ENCODE measurements around the gene APOM. TPM values are rescaled to one million over a fixed set of nuclear protein-coding genes. Genes with fewer than 3 reads are reported as not detected.

APOM gene
- total RNA-seq, 2 experiments from 2014 or later, result 1.5 to 2.1 TPM

- Histone ChIP-seq H4K20me1 (ENCODE audit: insufficient read depth, low read length) (0 out of 2 replicates have a peak, but pooled peaks cover 3% of the 10 kb centered on the region), H3K4me3 (ENCODE audit: low read depth, low read length, poor library complexity, severe bottlenecking) (peak overlapping the region; percentile 99), H3K36me3 (ENCODE audit: insufficient read depth, low read length) (peaks cover 52% of the 10 kb centered on the region), H3K27ac (ENCODE audit: low read depth, low read length, poor library complexity, severe bottlenecking) (peak overlapping the region; percentile 90), H3K4me1 (ENCODE audit: insufficient read depth, low read length, poor library complexity, severe bottlenecking) (peaks cover 61% of the 10 kb centered on the region), H3K79me2 (ENCODE audit: insufficient read depth, low read depth, low read length) (peaks cover 57% of the 10 kb centered on the region), H3K4me2 (ENCODE audit: low read length) (peak overlapping the region; percentile 97), H3K9me3 (ENCODE audit: low read length) (no peaks in the 10 kb centered on the region), H3K9me2 (ENCODE audit: insufficient read depth, low read length) (no peaks in the 10 kb centered on the region), H2AFZ (ENCODE audit: low read length) (no peak overlapping the region)
- ChIA-PET POLR2A (interaction anchor here (0.6 to 2.0 kb wide), 11 partner anchors 10 to 261 kb away, joined by 3 to 10 read pairs (median 4); partner anchors contain the start of gene HSPA1B), CTCF (ENCODE audit: unreplicated experiment) (no interaction called here)
- no peak for TF ChIP-seq CTCF (conservative IDR thresholded peaks at IDR 0.05; ENCODE audit: low read length)
- no peak for TF ChIP-seq EZH2phosphoT487 (IDR thresholded peaks at IDR 0.05; ENCODE audit: borderline replicate concordance, low read depth, low read length)
- intact Hi-C loops (cut with micrococcal nuclease; ENCODE audit: unreplicated experiment), result no loop called here
- no peak for DNase-seq (ENCODE audit: low spot score)
- BruUV-seq (replicated peaks), result no TSS peak
Observed at GRCh38 chr6:31663126-31663960, 7.6 kb downstream of the APOM start.

DNA sequence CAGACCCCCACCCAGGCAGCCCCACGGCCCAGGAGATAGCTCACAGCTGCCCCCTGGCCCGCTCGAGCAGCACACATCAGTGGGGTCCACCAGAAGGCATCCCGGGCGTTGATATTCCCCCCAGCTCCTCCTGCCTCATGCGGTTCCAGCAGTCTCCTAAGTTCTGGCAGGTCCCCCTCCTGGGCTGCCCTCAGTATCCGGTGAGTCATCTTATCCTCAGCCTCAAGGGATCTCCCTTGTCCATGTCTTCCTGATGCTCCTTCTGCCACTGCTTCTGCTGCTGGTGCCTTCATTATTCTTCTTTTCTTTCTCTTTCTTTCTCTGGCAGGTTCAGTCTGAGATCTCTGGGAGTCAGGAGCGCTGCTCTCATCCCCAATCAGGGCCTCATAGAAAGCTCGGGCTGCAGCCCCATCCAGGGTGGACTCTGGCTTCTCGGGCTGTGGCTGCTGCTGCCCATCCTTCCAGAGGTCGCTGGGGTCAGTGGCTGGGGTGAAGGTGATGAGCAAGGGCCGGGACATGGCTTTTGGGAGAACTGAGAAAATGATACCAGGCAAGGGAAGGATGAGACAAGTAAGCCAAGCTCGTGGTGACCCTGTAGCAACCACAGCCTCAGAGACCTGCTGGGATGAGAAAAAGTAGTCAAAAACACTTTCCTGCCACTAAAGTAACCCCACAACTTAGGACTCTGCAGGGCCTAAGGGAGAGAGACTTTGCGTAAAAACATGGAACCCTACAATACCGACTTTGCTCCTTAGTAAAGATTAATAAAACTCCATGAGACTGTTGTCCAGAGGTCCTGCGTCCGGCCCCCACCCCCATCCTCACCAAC lies 8.5 kb downstream of the APOM start:
- Histone ChIP-seq H4K20me1 (ENCODE audit: insufficient read depth, low read length) (0 out of 2 replicates have a peak, but pooled peaks cover 3% of the 10 kb centered on the region), H3K36me3 (ENCODE audit: insufficient read depth, low read length) (peaks cover 60% of the 10 kb centered on the region), H3K4me3 (ENCODE audit: low read depth, low read length, poor library complexity, severe bottlenecking) (peak overlapping the region; percentile 99), H3K4me1 (ENCODE audit: insufficient read depth, low read length, poor library complexity, severe bottlenecking) (peaks cover 53% of the 10 kb centered on the region), H3K4me2 (ENCODE audit: low read length) (peak overlapping the region; percentile 97), H3K27ac (ENCODE audit: low read depth, low read length, poor library complexity, severe bottlenecking) (peak overlapping the region; percentile 90), H2AFZ (ENCODE audit: low read length) (peak overlapping the region; percentile 2; the same call in 1 of the 2 replicates), H3K9me3 (ENCODE audit: low read length) (no peaks in the 10 kb centered on the region), H3K79me2 (ENCODE audit: insufficient read depth, low read depth, low read length) (peaks cover 62% of the 10 kb centered on the region), H3K9me2 (ENCODE audit: insufficient read depth, low read length) (no peaks in the 10 kb centered on the region)
- TF ChIP-seq EZH2phosphoT487 (IDR thresholded peaks at IDR 0.05; ENCODE audit: borderline replicate concordance, low read depth, low read length) (no peak), CTCF (conservative IDR thresholded peaks at IDR 0.05; ENCODE audit: low read length) (peak; percentile 53)
- TSS peak; percentile 81 for BruUV-seq (replicated peaks)
- ChIA-PET POLR2A (interaction anchor here (0.6 to 2.0 kb wide), 12 partner anchors 9 to 294 kb away, joined by 3 to 10 read pairs (median 4); partner anchors contain the start of genes APOM, HSPA1B, LSM2 and NEU1), CTCF (ENCODE audit: unreplicated experiment) (interaction anchor here (0.7 kb wide), 1 partner anchor 238 kb away, joined by 3 read pairs; no protein-coding TSS in a partner anchor)
- intact Hi-C loops (cut with micrococcal nuclease; ENCODE audit: unreplicated experiment), result loop anchor here (2.0 kb wide), 1 partner anchor 171 kb away; no protein-coding TSS in a partner anchor
- peak; percentile 19 for DNase-seq (ENCODE audit: low spot score)
